Measurements from ENCODE around the gene TMEM212. TPM values are rescaled to one million over a fixed set of nuclear protein-coding genes. Genes with fewer than 3 reads are reported as not detected.

Gene TMEM212
- total and polyA plus RNA-seq, 11 donors = not detected

GRCh38 chr3:171878461-171879225, 35.5 kb downstream of the TMEM212 start:
- H3K9me3 ChIP-seq = no peaks in the 10 kb centered on the region
- no peaks in the 10 kb centered on the region for H3K27me3 ChIP-seq
- peak overlapping the region in 1 of 12 donors; percentile 22 for H3K27ac ChIP-seq
- no peak for DNase-seq
- H3K36me3 ChIP-seq = no peaks in the 10 kb centered on the region
- TF ChIP-seq CTCF (IDR thresholded peaks at IDR 0.05) = no peak
- TF ChIP-seq POLR2A (IDR thresholded peaks at IDR 0.05) = no peak
- no peak for ATAC-seq
- no peak overlapping the region for H3K4me3 ChIP-seq
- 79 to 88% (median 83%) methylated on average over 4 of the region's 4 CpGs for WGBS, 4 donors
- intact Hi-C loops (cut with DNase I) = no loop called here
- H3K4me1 ChIP-seq = peaks cover 0 to 35% (median 17%) of the 10 kb centered on the region in 12 donors

- ATAC-seq (no peak), DNase-seq (no peak)
- TF ChIP-seq CTCF (IDR thresholded peaks at IDR 0.05) = no peak
- no peak for TF ChIP-seq POLR2A (IDR thresholded peaks at IDR 0.05)
- intact Hi-C loops (cut with DNase I) = no loop called here
- no peak overlapping the region for H3K27ac ChIP-seq
- no peaks in the 10 kb centered on the region for H3K9me3 ChIP-seq
- H3K4me3 ChIP-seq = no peak overlapping the region
- H3K4me1 ChIP-seq = peaks cover 0 to 28% (median 9%) of the 10 kb centered on the region in 12 donors
- H3K36me3 ChIP-seq = no peaks in the 10 kb centered on the region
- 87 to 96% (median 92%) methylated on average over 3 of the region's 3 CpGs for WGBS, 4 donors
- no peaks in the 10 kb centered on the region for H3K27me3 ChIP-seq
These were observed 36.3 kb downstream of the TMEM212 start for GRCh38 chr3:171879472-171879871.

- Histone ChIP-seq H3K4me3 (no peak overlapping the region), H3K36me3 (no peaks in the 10 kb centered on the region), H3K27ac (no peak overlapping the region), H3K9me3 (no peaks in the 10 kb centered on the region), H3K27me3 (no peaks in the 10 kb centered on the region), H3K4me1 (peaks cover 0 to 20% (median under 1%) of the 10 kb centered on the region in 12 donors)
- intact Hi-C loops (cut with DNase I) = no loop called here
- WGBS, 4 donors = 95 to 97% (median 96%) methylated on average over 4 of the region's 4 CpGs
- ATAC-seq (no peak), DNase-seq (no peak)
- TF ChIP-seq POLR2A (IDR thresholded peaks at IDR 0.05) = no peak
- no peak for TF ChIP-seq CTCF (IDR thresholded peaks at IDR 0.05)
These were observed 37.1 kb downstream of the TMEM212 start for GRCh38 chr3:171880101-171880870.

GRCh38 chr3:171881251-171881650, 38.1 kb downstream of the TMEM212 start:
- 86 to 96% (median 89%) methylated on average over 3 of the region's 3 CpGs for WGBS, 4 donors
- intact Hi-C loops (cut with DNase I) = no loop called here
- TF ChIP-seq POLR2A (IDR thresholded peaks at IDR 0.05) = no peak
- TF ChIP-seq CTCF (IDR thresholded peaks at IDR 0.05) = no peak

More at GRCh38 chr3:171881251-171881650, 38.1 kb downstream of the TMEM212 start:
- no peaks in the 10 kb centered on the region for H3K9me3 ChIP-seq
- H3K4me1 ChIP-seq = peaks cover 0 to 11% (median 0%) of the 10 kb centered on the region in 12 donors
- ATAC-seq (no peak), DNase-seq (no peak)
- H3K27me3 ChIP-seq = no peaks in the 10 kb centered on the region
- no peak overlapping the region for H3K4me3 ChIP-seq
- H3K27ac ChIP-seq = no peak overlapping the region
- H3K36me3 ChIP-seq = no peaks in the 10 kb centered on the region

All from heart left ventricle (tissue), 16 donors.